Measurements from ENCODE around the gene SEC14L5.

DNA sequence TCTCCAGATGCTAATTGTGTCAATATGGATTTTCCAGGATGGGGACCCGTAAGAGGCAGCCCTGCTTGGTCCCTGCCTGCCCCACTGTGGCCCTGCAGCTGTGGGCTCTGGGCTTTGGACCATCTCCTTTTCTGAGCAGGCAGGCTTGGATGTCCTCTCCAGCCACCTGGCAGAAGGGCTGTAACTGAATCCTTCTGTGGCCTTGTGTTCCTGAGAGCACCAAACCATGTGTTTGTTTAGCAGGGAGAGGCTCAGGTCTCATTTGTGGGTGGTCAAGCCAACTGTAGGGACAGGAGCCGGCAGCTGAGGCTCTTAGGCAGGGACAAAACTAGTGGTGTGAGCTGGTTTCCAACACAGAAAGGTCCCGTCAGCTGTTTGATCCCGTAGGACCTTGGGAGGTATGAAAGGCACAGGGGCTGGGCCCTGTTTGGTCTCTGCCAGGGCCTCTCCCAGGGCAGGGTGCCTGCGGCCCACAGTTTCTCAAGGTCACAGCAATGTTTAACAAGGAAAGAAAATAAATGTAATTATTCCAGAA, 18.5 kb downstream of the SEC14L5 start:
- TF ChIP-seq, protein P1, sequence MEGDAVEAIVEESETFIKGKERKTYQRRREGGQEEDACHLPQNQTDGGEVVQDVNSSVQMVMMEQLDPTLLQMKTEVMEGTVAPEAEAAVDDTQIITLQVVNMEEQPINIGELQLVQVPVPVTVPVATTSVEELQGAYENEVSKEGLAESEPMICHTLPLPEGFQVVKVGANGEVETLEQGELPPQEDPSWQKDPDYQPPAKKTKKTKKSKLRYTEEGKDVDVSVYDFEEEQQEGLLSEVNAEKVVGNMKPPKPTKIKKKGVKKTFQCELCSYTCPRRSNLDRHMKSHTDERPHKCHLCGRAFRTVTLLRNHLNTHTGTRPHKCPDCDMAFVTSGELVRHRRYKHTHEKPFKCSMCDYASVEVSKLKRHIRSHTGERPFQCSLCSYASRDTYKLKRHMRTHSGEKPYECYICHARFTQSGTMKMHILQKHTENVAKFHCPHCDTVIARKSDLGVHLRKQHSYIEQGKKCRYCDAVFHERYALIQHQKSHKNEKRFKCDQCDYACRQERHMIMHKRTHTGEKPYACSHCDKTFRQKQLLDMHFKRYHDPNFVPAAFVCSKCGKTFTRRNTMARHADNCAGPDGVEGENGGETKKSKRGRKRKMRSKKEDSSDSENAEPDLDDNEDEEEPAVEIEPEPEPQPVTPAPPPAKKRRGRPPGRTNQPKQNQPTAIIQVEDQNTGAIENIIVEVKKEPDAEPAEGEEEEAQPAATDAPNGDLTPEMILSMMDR (IDR thresholded peaks at IDR 0.05): no peak
- no peak for TF ChIP-seq POLR2A (IDR thresholded peaks at IDR 0.05)
- TF ChIP-seq EP300 (IDR thresholded peaks at IDR 0.05): no peak
- TF ChIP-seq POLR2AphosphoS5 (IDR thresholded peaks at IDR 0.05): peak in 1 of 3 donors; percentile 33
